GM15510 (cell line): ENCODE measurements around the gene GPR183.

Experiments used
- POLR2A ChIP-seq: IDR thresholded peaks from 3 replicates; pipeline ENCODE4 v1.6.1; 2011; ENCODE audit warnings: borderline replicate concordance; ENCODE audit not compliant: insufficient read length; ENCODE audit errors: extremely low read depth

GPR183 gene

GRCh38 chr13:99278843-99279242 is 28.4 kb downstream of the GPR183 start:
- no peak for TF ChIP-seq POLR2A

- TF ChIP-seq POLR2A = no peak
These were observed 29.0 kb downstream of the GPR183 start for GRCh38 chr13:99278200-99278599.

- no peak for TF ChIP-seq POLR2A
These were observed 29.6 kb downstream of the GPR183 start for GRCh38 chr13:99277629-99278028.

GRCh38 chr13:99276706-99277105 is 30.5 kb downstream of the GPR183 start:
- TF ChIP-seq POLR2A = no peak

- TF ChIP-seq POLR2A = no peak
These were observed 32.1 kb downstream of the GPR183 start for GRCh38 chr13:99275093-99275469.

- TF ChIP-seq POLR2A = no peak
These were observed 34.1 kb downstream of the GPR183 start for GRCh38 chr13:99273128-99273527.

- no peak for TF ChIP-seq POLR2A
These were observed 34.7 kb downstream of the GPR183 start for GRCh38 chr13:99272481-99272880.

GRCh38 chr13:99271249-99271648 is 36.0 kb downstream of the GPR183 start:
- TF ChIP-seq POLR2A = no peak

- no peak for TF ChIP-seq POLR2A
These were observed 36.7 kb downstream of the GPR183 start for GRCh38 chr13:99270518-99270917.

- no peak for TF ChIP-seq POLR2A
These were observed 37.5 kb downstream of the GPR183 start for GRCh38 chr13:99269627-99270241.

- no peak for TF ChIP-seq POLR2A
These were observed 38.4 kb downstream of the GPR183 start for GRCh38 chr13:99268822-99269221.

- TF ChIP-seq POLR2A = no peak
These were observed 39.3 kb downstream of the GPR183 start for GRCh38 chr13:99267927-99268326.

- no peak for TF ChIP-seq POLR2A
These were observed 40.4 kb downstream of the GPR183 start for GRCh38 chr13:99266827-99267226.

- TF ChIP-seq POLR2A = no peak
These were observed 41.3 kb downstream of the GPR183 start for GRCh38 chr13:99265821-99266426.

GRCh38 chr13:99265162-99265800 is 41.9 kb downstream of the GPR183 start:
- no peak for TF ChIP-seq POLR2A

GRCh38 chr13:99264051-99264450 is 43.1 kb downstream of the GPR183 start:
- no peak for TF ChIP-seq POLR2A

- TF ChIP-seq POLR2A = no peak
These were observed 43.9 kb downstream of the GPR183 start for GRCh38 chr13:99263126-99263785.

GRCh38 chr13:99261059-99261458 is 46.1 kb downstream of the GPR183 start:
- TF ChIP-seq POLR2A = no peak
